ENCODE measurements around the gene RFC1. TPM values are rescaled to one million over a fixed set of nuclear protein-coding genes. Genes with fewer than 3 reads are reported as not detected.
"Not testable (repeated sequence)": the region's sequence is repeated elsewhere in the genome, so short reads cannot be mapped to it uniquely, and the experiment has no call there.

Gene RFC1
- total RNA-seq, 4 donors from 2014 or later, result 17.2 to 30.6 (median 18.6) TPM

GRCh38 chr4:39295784-39296183 is 70.4 kb downstream of the RFC1 start:
- Histone ChIP-seq H3K4me3 (no peak overlapping the region), H3K9me3 (no peaks in the 10 kb centered on the region), H3K27me3 (no peaks in the 10 kb centered on the region), H3K4me1 (no peaks in the 10 kb centered on the region), H3K27ac (no peak overlapping the region), H3K36me3 (peaks cover 0 to 61% (median 14%) of the 10 kb centered on the region in 4 donors)
- TF ChIP-seq POLR2A (IDR thresholded peaks at IDR 0.05) (no peak), POLR2AphosphoS5 (IDR thresholded peaks at IDR 0.05) (no peak), EP300 (IDR thresholded peaks at IDR 0.05; ENCODE audit: low read depth) (no peak), CTCF (IDR thresholded peaks at IDR 0.05) (no peak)
- in situ Hi-C loops (cut with MboI; ENCODE audit: low pct_ligation_motif_present in 1 of 4, low pct_unique_long_range_greater_than_20kb in 1 of 4, low sequenced_read_pairs in 3 of 4), result no loop called here
- no peak for DNase-seq
- intact Hi-C loops (cut with DNase I; ENCODE audit: low total_unique reads), result no loop called here
- 96 to 98% methylated on average over 7 to 8 of the region's 8 CpGs for WGBS, 2 donors (ENCODE audit: low coverage in 1 of 2)

GRCh38 chr4:39292433-39292832 is 73.7 kb downstream of the RFC1 start:
- DNase-seq; H3K4me3 ChIP-seq; intact Hi-C loops (cut with DNase I; ENCODE audit: low total_unique reads); H3K27ac ChIP-seq; H3K4me1 ChIP-seq; H3K9me3 ChIP-seq; in situ Hi-C loops (cut with MboI; ENCODE audit: low pct_ligation_motif_present in 1 of 4, low pct_unique_long_range_greater_than_20kb in 1 of 4, low sequenced_read_pairs in 3 of 4); H3K27me3 ChIP-seq: not testable (repeated sequence)
- WGBS, 2 donors (ENCODE audit: low coverage in 1 of 2), result 96 to 100% methylated on average over 2 to 5 of the region's 5 CpGs
- H3K36me3 ChIP-seq, result peaks cover 0 to 58% (median 21%) of the 10 kb centered on the region in 4 donors

GRCh38 chr4:39291686-39292085 is 74.5 kb downstream of the RFC1 start:
- no peaks in the 10 kb centered on the region for H3K9me3 ChIP-seq
- no peak for DNase-seq
- no peaks in the 10 kb centered on the region for H3K4me1 ChIP-seq
- intact Hi-C loops (cut with DNase I; ENCODE audit: low total_unique reads), result no loop called here
- 83% methylated on average over 2 of the region's 2 CpGs; no CpG with 5 or more reads in 1 of the 2 donors for WGBS, 2 donors (ENCODE audit: low coverage in 1 of 2)
- peaks cover 0 to 58% (median 21%) of the 10 kb centered on the region in 4 donors for H3K36me3 ChIP-seq
- H3K27me3 ChIP-seq, result no peaks in the 10 kb centered on the region
- no peak overlapping the region for H3K4me3 ChIP-seq
- TF ChIP-seq POLR2AphosphoS5 (IDR thresholded peaks at IDR 0.05), result no peak
- TF ChIP-seq EP300 (IDR thresholded peaks at IDR 0.05; ENCODE audit: low read depth), result no peak
- no peak for TF ChIP-seq POLR2A (IDR thresholded peaks at IDR 0.05)
- no peak for TF ChIP-seq CTCF (IDR thresholded peaks at IDR 0.05)
- no peak overlapping the region for H3K27ac ChIP-seq
- in situ Hi-C loops (cut with MboI; ENCODE audit: low pct_ligation_motif_present in 1 of 4, low pct_unique_long_range_greater_than_20kb in 1 of 4, low sequenced_read_pairs in 3 of 4), result no loop called here

- in situ Hi-C loops (cut with MboI; ENCODE audit: low pct_ligation_motif_present in 1 of 4, low pct_unique_long_range_greater_than_20kb in 1 of 4, low sequenced_read_pairs in 3 of 4), result no loop called here
- Histone ChIP-seq H3K27ac (no peak overlapping the region), H3K36me3 (peaks cover 0 to 42% (median 18%) of the 10 kb centered on the region in 4 donors), H3K27me3 (no peaks in the 10 kb centered on the region), H3K9me3 (no peaks in the 10 kb centered on the region), H3K4me1 (no peaks in the 10 kb centered on the region), H3K4me3 (no peak overlapping the region)
- WGBS, 2 donors (ENCODE audit: low coverage in 1 of 2), result 83 to 93% methylated on average over 2 to 4 of the region's 4 CpGs
- DNase-seq, result no peak
- TF ChIP-seq POLR2A (IDR thresholded peaks at IDR 0.05), result no peak
- TF ChIP-seq POLR2AphosphoS5 (IDR thresholded peaks at IDR 0.05), result no peak
- no peak for TF ChIP-seq EP300 (IDR thresholded peaks at IDR 0.05; ENCODE audit: low read depth)
- no peak for TF ChIP-seq CTCF (IDR thresholded peaks at IDR 0.05)
- intact Hi-C loops (cut with DNase I; ENCODE audit: low total_unique reads), result no loop called here
Measured at GRCh38 chr4:39287223-39287622, 78.9 kb downstream of the RFC1 start.

- no peaks in the 10 kb centered on the region for H3K4me1 ChIP-seq
- TF ChIP-seq EP300 (IDR thresholded peaks at IDR 0.05; ENCODE audit: low read depth), result no peak
- TF ChIP-seq POLR2AphosphoS5 (IDR thresholded peaks at IDR 0.05), result no peak
- no peak for TF ChIP-seq POLR2A (IDR thresholded peaks at IDR 0.05)
- no peak for TF ChIP-seq CTCF (IDR thresholded peaks at IDR 0.05)
- no peaks in the 10 kb centered on the region for H3K27me3 ChIP-seq
- in situ Hi-C loops (cut with MboI; ENCODE audit: low pct_ligation_motif_present in 1 of 4, low pct_unique_long_range_greater_than_20kb in 1 of 4, low sequenced_read_pairs in 3 of 4) (no loop called here), intact Hi-C loops (cut with DNase I; ENCODE audit: low total_unique reads) (no loop called here)
- H3K4me3 ChIP-seq, result no peak overlapping the region
- H3K27ac ChIP-seq, result no peak overlapping the region
- no peaks in the 10 kb centered on the region for H3K9me3 ChIP-seq
- H3K36me3 ChIP-seq, result peaks cover 0 to 40% (median 16%) of the 10 kb centered on the region in 4 donors
- no peak for DNase-seq
- 96 to 100% methylated on average over 2 of the region's 2 CpGs for WGBS, 2 donors (ENCODE audit: low coverage in 1 of 2)
Measured at GRCh38 chr4:39286263-39286662, 79.9 kb downstream of the RFC1 start.
